Activated CD4-positive, alpha-beta memory T cell treated with anti-CD3 and anti-CD28 coated beads for 36 hours (primary cell): ENCODE measurements around the gene RAD51C. TPM values are rescaled to one million over a fixed set of nuclear protein-coding genes. Genes with fewer than 3 reads are reported as not detected.
"Not testable (repeated sequence)": the region's sequence is repeated elsewhere in the genome, so short reads cannot be mapped to it uniquely, and the experiment has no call there.

Source experiments
- CTCF ChIA-PET: fragments of 350-600 bp; sonication (Branson Sonifier 250); formaldehyde crosslinking; loops from one replicate; lab custom pipeline; 2021; ENCODE audit warnings: antibody characterized with exemption, inconsistent platforms; lab: Charles Lee
- POLR2A ChIA-PET: fragments of 350-600 bp; sonication (Branson Sonifier 250); formaldehyde crosslinking; loops from one replicate; lab custom pipeline; 2021; ENCODE audit warnings: antibody characterized with exemption; lab: Charles Lee
- DNase-seq: peaks from one replicate; pipeline ENCODE4 v3.0.0-alpha.2; 2020
- H3K27ac Mint-ChIP-seq: one replicate; pipeline ENCODE4 v1.8.0; 2021; ENCODE audit warnings: mixed read lengths
- H3K27me3 Mint-ChIP-seq: one replicate; pipeline ENCODE4 v1.8.0; 2021; ENCODE audit warnings: mixed read lengths
- H3K36me3 Mint-ChIP-seq: one replicate; pipeline ENCODE4 v1.8.0; 2021; ENCODE audit warnings: mixed read lengths
- H3K4me1 Mint-ChIP-seq: one replicate; pipeline ENCODE4 v1.8.0; 2021; ENCODE audit warnings: low read depth, mixed read lengths
- H3K4me3 Mint-ChIP-seq: one replicate; pipeline ENCODE4 v1.8.0; 2021; ENCODE audit warnings: mild to moderate bottlenecking, mixed read lengths
- H3K9me3 Mint-ChIP-seq: one replicate; pipeline ENCODE4 v1.8.0; 2021; ENCODE audit warnings: mixed read lengths
- intact Hi-C: fragments of 100-400 bp; cut with micrococcal nuclease; formaldehyde crosslinking; loops from one replicate; pipeline ENCODE4 v1.15.1; 2023
- total RNA-seq, 2 experiments: library from RNA; stranded (reverse); gene quantifications; one replicate each; pipeline ENCODE4 v1.2.3, GENCODE V29; 2021

RAD51C gene
- total RNA-seq, 2 experiments from 2014 or later, result 64.0 to 66.0 TPM

DNA sequence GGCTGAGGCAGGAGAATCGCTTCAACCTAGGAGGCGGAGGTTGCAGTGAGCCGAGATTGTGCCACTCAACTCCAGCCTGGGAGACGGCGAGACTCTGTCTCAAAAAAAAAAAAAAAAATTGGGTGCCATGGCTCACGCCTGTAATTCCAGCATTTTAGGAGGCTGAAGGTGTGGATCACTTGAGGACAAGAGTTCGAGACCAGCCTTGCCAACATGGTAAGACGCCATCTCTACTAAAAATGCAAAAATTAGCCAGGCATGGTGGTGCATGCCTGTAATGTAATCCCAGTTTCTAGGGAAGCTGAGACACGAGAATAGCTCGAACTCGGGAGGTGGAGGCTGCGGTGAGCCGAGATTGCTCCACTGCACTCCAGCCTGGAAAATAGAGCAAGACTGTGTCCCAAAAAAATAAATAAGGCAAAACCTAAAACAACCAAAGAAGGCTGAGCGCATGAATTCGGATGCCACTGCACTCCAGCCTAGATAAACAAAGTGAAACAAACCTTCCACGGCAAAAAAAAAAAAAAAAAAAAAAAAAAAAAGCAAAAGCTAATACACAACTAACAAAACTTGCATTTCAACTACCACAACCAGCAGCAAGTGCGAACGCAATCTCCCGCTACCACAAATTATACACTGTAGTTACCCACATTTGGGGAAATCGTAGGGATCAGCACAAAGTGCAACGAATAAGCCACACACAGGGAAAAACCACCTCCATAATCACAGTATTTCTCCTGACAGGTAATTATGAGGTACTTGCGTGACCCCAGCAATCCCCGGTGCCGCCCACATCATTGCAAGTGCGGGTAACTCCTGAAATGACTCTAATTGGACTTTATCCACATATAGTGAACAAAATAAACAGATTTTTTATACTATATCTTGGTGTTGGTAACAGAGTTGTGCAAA is 26.2 kb upstream of the RAD51C start:
- ChIA-PET POLR2A (interaction anchor here (1.2 to 2.0 kb wide), 3 partner anchors 7 to 34 kb away, joined by 4 to 12 read pairs (median 9); no protein-coding TSS in a partner anchor), CTCF (interaction anchor here (0.7 kb wide), 1 partner anchor 37 kb away, joined by 3 read pairs; no protein-coding TSS in a partner anchor)
- peak overlapping the region; percentile 36 for H3K4me3 Mint-ChIP-seq
- H3K4me1 Mint-ChIP-seq, result peaks cover 9% of the 10 kb centered on the region
- no peaks in the 10 kb centered on the region for H3K36me3 Mint-ChIP-seq
- no peak overlapping the region for H3K27ac Mint-ChIP-seq
- intact Hi-C loops, result no loop called here
- DNase-seq, result no peak
- peaks cover 8% of the 10 kb centered on the region for H3K27me3 Mint-ChIP-seq
- no peaks in the 10 kb centered on the region for H3K9me3 Mint-ChIP-seq

DNA sequence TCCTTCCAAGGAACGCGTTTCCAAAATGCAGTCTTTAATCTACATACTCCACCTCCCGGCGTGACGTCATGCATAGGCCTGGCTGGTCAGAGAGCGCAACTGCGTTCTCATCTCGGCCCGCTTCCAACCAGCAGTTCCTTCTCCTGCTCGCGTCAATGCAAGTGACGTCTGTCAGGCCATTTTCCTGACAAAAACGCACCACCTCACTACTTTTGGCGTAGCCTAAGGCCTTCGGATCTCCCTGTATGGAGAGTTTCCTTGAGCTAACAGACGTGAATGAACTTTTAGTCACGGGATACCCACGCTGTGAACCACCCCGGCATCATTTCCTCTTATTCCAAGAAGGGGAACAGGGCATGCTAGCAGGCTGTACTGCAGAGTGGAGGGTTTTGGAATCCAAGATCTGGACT is 25.5 kb upstream of the RAD51C start:
- peak; percentile 59 for DNase-seq
- CTCF ChIA-PET, result interaction anchor here (0.7 kb wide), 1 partner anchor 38 kb away, joined by 3 read pairs; no protein-coding TSS in a partner anchor
- intact Hi-C loops, result no loop called here

DNA sequence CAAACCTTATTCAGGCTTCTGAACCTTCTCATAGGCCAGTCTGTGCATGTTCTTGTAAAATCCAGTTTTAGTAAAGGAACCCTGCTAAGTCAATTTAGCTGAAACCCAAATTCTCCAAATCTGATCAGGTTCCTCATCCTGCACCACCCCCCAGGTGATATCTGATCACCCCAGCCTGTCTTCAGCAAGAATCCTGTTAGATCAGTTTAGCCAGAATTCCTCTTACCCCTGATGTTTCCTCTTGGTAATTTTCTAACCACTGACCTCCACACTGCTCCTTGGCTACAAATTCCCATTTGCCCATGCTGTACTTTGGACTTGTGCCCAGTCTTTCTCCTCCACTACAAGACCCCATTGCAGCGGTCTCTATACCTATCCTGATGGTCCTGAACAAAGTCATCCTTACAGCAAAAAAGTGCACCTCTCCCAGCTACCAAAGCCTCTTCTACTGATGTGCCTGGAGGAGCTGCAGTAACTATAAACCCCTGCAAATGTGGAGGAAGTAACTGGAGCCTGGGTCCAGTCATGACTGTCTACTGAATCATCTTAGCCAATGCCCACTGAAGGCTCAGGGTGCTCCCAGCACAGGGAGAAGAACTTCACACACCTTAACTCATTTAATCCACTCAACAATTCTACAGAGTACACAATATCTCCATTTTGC is 24.3 kb upstream of the RAD51C start:
- Mint-ChIP-seq H3K36me3 (no peaks in the 10 kb centered on the region), H3K4me3 (no peak overlapping the region), H3K9me3 (no peaks in the 10 kb centered on the region), H3K4me1 (peaks cover 9% of the 10 kb centered on the region), H3K27me3 (peaks cover 8% of the 10 kb centered on the region), H3K27ac (no peak overlapping the region)
- DNase-seq, result no peak
- ChIA-PET POLR2A (interaction anchor here (1.1 to 1.2 kb wide), 2 partner anchors 36 to 37 kb away, joined by 5 to 9 read pairs; no protein-coding TSS in a partner anchor), CTCF (no interaction called here)
- intact Hi-C loops, result no loop called here

More for the DNA sequence above, 25.5 kb upstream of the RAD51C start:
- no peak overlapping the region for H3K4me3 Mint-ChIP-seq
- H3K27me3 Mint-ChIP-seq, result peaks cover 8% of the 10 kb centered on the region
- peaks cover 9% of the 10 kb centered on the region for H3K4me1 Mint-ChIP-seq
- POLR2A ChIA-PET, result interaction anchor here (1.1 to 1.2 kb wide), 3 partner anchors 8 to 36 kb away, joined by 4 to 9 read pairs (median 5); no protein-coding TSS in a partner anchor
- H3K9me3 Mint-ChIP-seq, result no peaks in the 10 kb centered on the region
- H3K36me3 Mint-ChIP-seq, result no peaks in the 10 kb centered on the region
- H3K27ac Mint-ChIP-seq, result no peak overlapping the region

DNA sequence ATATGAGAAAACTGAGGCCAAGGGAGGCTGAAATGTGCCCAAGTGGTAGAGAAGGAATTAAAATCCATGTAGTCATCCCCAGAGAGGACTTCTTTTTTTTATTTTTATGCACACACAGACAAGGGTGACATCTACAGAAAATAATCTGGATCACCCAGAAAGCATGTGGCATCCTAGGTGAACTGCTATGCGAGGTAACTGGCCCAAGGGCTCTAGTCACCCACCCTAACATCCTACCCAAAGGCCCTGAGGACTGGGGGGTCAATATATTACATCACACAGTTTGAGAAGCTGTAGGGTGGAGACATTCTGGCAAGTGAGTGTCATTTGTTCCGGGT is 23.8 kb upstream of the RAD51C start:
- no peak overlapping the region for H3K27ac Mint-ChIP-seq
- peaks cover 8% of the 10 kb centered on the region for H3K27me3 Mint-ChIP-seq
- ChIA-PET POLR2A (no interaction called here), CTCF (no interaction called here)
- no peaks in the 10 kb centered on the region for H3K9me3 Mint-ChIP-seq
- H3K4me3 Mint-ChIP-seq, result no peak overlapping the region
- H3K4me1 Mint-ChIP-seq, result peaks cover 9% of the 10 kb centered on the region
- intact Hi-C loops, result no loop called here
- no peaks in the 10 kb centered on the region for H3K36me3 Mint-ChIP-seq
- DNase-seq, result no peak

DNA sequence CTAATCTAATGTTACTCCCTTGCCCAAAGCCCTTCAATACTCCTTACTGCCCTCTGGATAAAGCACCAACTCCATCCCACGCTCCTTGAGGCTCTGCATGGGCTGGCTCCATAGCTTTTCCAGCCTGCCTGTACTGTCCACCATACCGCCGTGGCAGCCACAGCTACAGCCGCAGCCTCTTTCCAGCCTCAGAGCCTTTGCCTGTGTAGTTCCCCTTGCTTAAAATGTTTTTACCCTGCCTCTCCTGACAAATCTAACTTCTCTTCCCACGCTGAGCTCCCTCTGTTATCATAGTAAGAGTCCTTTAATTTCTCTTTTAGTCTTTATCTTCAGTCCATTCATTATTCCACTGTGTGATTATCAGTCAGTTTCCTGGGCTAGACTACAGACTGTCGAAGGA is 22.5 kb upstream of the RAD51C start:
- H3K4me3 Mint-ChIP-seq, result no peak overlapping the region
- H3K27ac Mint-ChIP-seq, result no peak overlapping the region
- DNase-seq, result no peak
- POLR2A ChIA-PET, result interaction anchor here (1.8 kb wide), 1 partner anchor 38 kb away, joined by 13 read pairs; no protein-coding TSS in a partner anchor
- peaks cover 8% of the 10 kb centered on the region for H3K27me3 Mint-ChIP-seq
- peaks cover 9% of the 10 kb centered on the region for H3K4me1 Mint-ChIP-seq
- no peaks in the 10 kb centered on the region for H3K36me3 Mint-ChIP-seq
- intact Hi-C loops, result no loop called here
- H3K9me3 Mint-ChIP-seq, result no peaks in the 10 kb centered on the region
- CTCF ChIA-PET, result interaction anchor here (0.7 kb wide), 1 partner anchor 188 kb away, joined by 3 read pairs; no protein-coding TSS in a partner anchor

DNA sequence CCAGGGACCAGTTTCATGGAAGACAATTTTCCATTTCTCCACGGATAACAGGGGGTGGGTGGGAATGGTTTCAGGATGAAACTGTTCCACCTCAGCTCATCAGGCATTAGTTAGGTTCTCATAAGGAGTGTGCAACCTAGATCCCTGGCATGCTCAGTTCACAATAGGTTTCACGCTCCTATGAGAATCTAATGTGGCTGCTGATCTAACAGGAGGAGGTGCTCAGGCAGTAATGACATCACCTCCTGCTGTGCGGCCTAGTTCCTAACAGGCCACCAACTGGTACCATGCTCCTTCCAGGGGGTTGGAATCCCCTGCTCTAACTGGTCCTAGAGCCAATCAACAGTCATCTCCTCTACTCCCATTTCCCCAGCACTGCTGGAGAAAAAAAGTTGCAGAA is 20.4 kb upstream of the RAD51C start:
- ChIA-PET CTCF (no interaction called here), POLR2A (no interaction called here)
- no peaks in the 10 kb centered on the region for H3K9me3 Mint-ChIP-seq
- H3K36me3 Mint-ChIP-seq, result no peaks in the 10 kb centered on the region
- DNase-seq, result no peak
- no peak overlapping the region for H3K4me3 Mint-ChIP-seq
- intact Hi-C loops, result no loop called here
- peaks cover 6% of the 10 kb centered on the region for H3K27me3 Mint-ChIP-seq
- H3K4me1 Mint-ChIP-seq, result peaks cover 3% of the 10 kb centered on the region
- H3K27ac Mint-ChIP-seq, result no peak overlapping the region

DNA sequence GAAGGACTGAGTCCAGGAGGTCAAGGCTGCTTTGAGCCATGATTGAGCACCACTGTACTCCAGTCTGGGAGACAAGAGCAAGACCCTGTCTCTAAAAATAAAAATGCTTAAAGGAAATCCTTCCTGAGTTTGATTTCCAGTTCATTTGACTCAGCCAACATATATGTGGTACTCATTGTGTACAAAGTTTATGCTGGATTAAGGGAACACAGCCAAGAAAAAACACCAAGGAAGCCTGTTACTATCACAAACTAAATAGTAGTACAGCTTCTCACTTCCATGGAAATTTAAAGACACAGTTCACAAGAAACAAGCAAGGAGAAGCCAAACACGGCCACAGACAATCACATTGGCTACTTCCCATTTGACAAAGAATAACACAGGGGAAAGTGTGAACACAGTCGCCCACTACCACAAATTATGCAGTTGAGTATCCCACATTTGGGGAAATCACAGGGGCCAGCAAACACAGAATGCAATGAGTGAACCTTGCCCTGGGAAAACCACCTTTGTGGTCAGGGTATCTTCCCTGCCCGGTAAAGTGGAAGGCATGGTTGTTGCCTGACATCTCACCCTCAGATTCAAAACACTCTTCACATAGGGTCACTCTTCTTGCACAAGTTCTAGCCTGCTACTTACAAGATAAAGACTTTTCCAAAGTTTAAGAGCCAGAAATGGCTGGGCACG is 15.1 kb upstream of the RAD51C start:
- POLR2A ChIA-PET, result no interaction called here

DNA sequence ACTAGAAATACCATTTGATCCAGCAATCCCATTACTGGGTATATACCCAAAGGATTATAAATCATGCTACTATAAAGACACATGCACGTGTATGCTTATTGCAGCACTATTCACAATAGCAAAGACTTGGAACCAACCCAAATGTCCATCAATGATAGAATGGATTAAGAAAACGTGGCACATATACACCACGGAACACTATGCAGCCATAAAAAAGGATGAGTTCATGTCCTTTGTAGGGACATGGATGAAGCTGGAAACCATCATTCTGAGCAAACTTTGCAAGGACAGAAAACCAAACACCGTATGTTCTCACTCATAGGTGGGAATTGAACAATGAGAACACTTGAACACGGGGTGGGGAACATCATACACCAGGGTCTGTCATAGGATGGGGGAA is 14.1 kb upstream of the RAD51C start:
- POLR2A ChIA-PET, H3K4me1 Mint-ChIP-seq, intact Hi-C loops, CTCF ChIA-PET, H3K27me3 Mint-ChIP-seq, H3K4me3 Mint-ChIP-seq, H3K36me3 Mint-ChIP-seq, H3K27ac Mint-ChIP-seq, H3K9me3 Mint-ChIP-seq, DNase-seq: not testable (repeated sequence)

More for the DNA sequence above, 15.1 kb upstream of the RAD51C start:
- DNase-seq, result no peak
- H3K4me3 Mint-ChIP-seq, result no peak overlapping the region
- intact Hi-C loops, result no loop called here
- no peaks in the 10 kb centered on the region for H3K9me3 Mint-ChIP-seq
- H3K36me3 Mint-ChIP-seq, result no peaks in the 10 kb centered on the region
- H3K27ac Mint-ChIP-seq, result no peak overlapping the region
- CTCF ChIA-PET, result no interaction called here
- H3K4me1 Mint-ChIP-seq, result no peaks in the 10 kb centered on the region
- peaks cover 5% of the 10 kb centered on the region for H3K27me3 Mint-ChIP-seq

DNA sequence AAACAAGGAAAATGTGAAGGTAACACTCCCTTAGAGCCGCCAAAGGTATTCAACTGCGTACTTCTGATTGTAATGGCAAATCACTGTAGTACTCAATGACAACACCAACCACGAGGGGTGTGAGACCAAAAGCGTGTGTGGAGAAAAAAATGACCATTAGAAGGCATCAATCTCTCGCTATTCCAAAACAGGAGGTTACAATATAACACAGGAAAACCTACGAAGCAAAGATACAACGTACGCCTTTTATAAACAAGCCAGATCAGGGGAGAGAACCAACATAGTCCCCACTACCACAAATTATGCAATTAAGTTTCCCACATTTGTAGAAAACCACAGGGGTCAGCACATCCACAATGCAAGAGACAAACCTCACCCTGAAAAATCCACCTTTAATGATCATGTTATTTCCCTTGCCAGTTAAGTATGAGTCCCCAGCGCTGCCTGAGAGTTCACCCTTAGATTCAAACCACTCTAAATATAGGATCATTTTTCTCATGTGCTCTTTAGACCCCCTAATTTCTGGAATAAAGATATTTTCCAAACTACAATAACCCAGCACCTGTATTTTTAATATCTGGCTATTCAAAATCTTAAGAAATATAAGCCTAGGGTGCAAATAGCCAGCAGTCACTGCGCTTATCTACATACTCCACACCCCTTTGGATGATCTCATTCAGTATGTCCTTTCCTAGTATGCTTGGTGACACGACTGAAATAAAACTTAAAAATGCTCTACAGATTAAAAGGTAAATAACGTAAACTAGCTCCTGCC is 13.0 kb upstream of the RAD51C start:
- H3K27ac Mint-ChIP-seq, result no peak overlapping the region
- CTCF ChIA-PET, result no interaction called here
- POLR2A ChIA-PET, result interaction anchor here (1.0 kb wide), 2 partner anchors 28 to 47 kb away, joined by 3 to 4 read pairs; no protein-coding TSS in a partner anchor

DNA sequence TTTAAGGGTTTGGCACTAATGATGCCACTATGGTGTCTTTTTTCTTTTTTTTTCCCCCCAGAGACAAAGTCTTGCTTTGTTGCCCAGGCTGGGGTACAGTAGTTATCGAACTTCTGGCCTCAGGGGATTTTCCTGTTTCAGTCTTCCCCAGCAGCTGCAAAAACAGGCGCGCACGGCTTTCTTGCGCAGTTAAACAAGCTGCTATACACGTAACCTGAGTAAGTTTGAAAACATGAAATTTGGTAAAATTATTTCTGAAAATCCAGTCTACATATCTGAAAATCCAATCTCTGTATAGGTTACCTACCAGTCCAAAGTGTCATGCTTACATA is 12.4 kb upstream of the RAD51C start:
- H3K9me3 Mint-ChIP-seq, result no peaks in the 10 kb centered on the region
- intact Hi-C loops, result no loop called here
- POLR2A ChIA-PET, result interaction anchor here (1.0 kb wide), 1 partner anchor 48 kb away, joined by 3 read pairs; no protein-coding TSS in a partner anchor
- H3K36me3 Mint-ChIP-seq, result no peaks in the 10 kb centered on the region
- no peak for DNase-seq
- H3K27me3 Mint-ChIP-seq, result peaks cover 5% of the 10 kb centered on the region
- CTCF ChIA-PET, result no interaction called here
- no peaks in the 10 kb centered on the region for H3K4me1 Mint-ChIP-seq
- no peak overlapping the region for H3K27ac Mint-ChIP-seq
- H3K4me3 Mint-ChIP-seq, result no peak overlapping the region

More for the DNA sequence above, 13.0 kb upstream of the RAD51C start:
- intact Hi-C loops, result no loop called here
- DNase-seq, result no peak
- Mint-ChIP-seq H3K4me3 (no peak overlapping the region), H3K4me1 (no peaks in the 10 kb centered on the region), H3K9me3 (no peaks in the 10 kb centered on the region), H3K36me3 (no peaks in the 10 kb centered on the region), H3K27me3 (peaks cover 5% of the 10 kb centered on the region)

DNA sequence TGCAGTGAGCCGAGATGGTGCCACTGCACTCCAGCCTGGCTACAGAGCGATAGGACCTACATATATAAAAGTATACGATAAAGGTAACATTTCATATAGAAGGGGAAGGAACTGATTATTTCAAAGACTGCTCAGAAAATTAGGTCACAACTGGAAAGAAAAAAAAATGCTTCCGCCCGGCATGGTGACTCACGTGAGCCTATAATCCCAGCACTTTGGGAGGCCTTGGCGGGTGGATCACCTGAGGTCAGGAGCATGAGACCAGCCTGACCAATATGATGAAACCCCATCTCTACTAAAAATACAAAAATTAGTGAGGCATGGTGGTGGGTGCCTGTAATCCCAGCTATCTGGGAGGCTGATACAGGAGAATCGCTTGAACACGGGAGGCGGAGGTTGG is 8.4 kb upstream of the RAD51C start:
- H3K4me1 Mint-ChIP-seq, result no peaks in the 10 kb centered on the region
- POLR2A ChIA-PET, result interaction anchor here (0.7 kb wide), 1 partner anchor 53 kb away, joined by 7 read pairs; no protein-coding TSS in a partner anchor
- H3K9me3 Mint-ChIP-seq, result no peaks in the 10 kb centered on the region
- intact Hi-C loops, result no loop called here
- H3K36me3 Mint-ChIP-seq, result no peaks in the 10 kb centered on the region
- DNase-seq, result no peak
- H3K27me3 Mint-ChIP-seq, result no peaks in the 10 kb centered on the region
- H3K27ac Mint-ChIP-seq, result no peak overlapping the region
- no peak overlapping the region for H3K4me3 Mint-ChIP-seq
- CTCF ChIA-PET, result no interaction called here
